ENCODE data around the gene SPATA21. TPM values are rescaled to one million over a fixed set of nuclear protein-coding genes. Genes with fewer than 3 reads are reported as not detected.

The SPATA21 gene
- total RNA-seq, 1 experiment from 2014 or later: not detected

DNA sequence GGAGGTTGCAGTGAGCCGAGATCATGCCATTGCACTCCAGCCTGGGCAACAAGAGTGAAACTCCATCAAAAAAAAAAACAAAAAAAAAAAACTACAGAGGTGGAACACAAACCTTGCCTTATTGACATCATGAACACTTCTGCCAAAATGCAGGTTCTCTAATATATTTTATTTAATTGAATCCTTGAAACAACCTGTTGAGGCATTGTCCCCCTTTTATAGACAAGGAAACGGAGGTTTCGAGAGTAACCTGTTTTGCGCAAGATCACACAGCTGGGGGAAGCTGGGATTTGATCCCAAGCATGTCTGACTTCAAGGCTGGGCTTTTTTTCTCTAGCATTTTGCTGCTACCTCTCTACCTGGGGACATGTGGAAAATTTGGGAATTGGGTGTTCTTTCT, 67.4 kb downstream of the SPATA21 start:
- Histone ChIP-seq H3T11ph (ENCODE audit: low read length) (no peak overlapping the region), H3K4me2 (ENCODE audit: insufficient read depth, insufficient read length, low read length) (no peak overlapping the region), H3K4me1 (ENCODE audit: insufficient read depth, low read length) (no peaks in the 10 kb centered on the region), H2AK5ac (ENCODE audit: insufficient read length, low read length) (no peak overlapping the region), H3K79me1 (ENCODE audit: insufficient read depth, low read depth, low read length, poor library complexity, severe bottlenecking) (peaks cover 9% of the 10 kb centered on the region), H3K27ac (ENCODE audit: insufficient read length, low read depth, low read length) (no peak overlapping the region), H2AFZ (ENCODE audit: low read length) (no peak overlapping the region), H4K91ac (ENCODE audit: insufficient read length, low read depth, low read length) (no peak overlapping the region), H4K20me1 (ENCODE audit: control insufficient read depth, insufficient read depth, insufficient read length) (no peaks in the 10 kb centered on the region), H3K14ac (ENCODE audit: insufficient read depth, low read length) (no peak overlapping the region), H3K23ac (ENCODE audit: insufficient read length, low read depth, low read length) (no peak overlapping the region), H3K56ac (ENCODE audit: insufficient read length, low read depth, low read length) (no peak overlapping the region), H3K23me2 (ENCODE audit: insufficient read length, low read depth, low read length, poor library complexity, severe bottlenecking) (peaks cover 9% of the 10 kb centered on the region), H3K18ac (ENCODE audit: insufficient read length, low read depth, low read length) (no peak overlapping the region), H2BK12ac (ENCODE audit: insufficient read length, low read depth, low read length) (no peak overlapping the region), H3K9me3 (ENCODE audit: control insufficient read depth, low read depth, low read length) (no peaks in the 10 kb centered on the region), H2BK120ac (ENCODE audit: low read depth, low read length, poor library complexity, severe bottlenecking) (no peak overlapping the region), H4K5ac (ENCODE audit: insufficient read length, low read depth, low read length) (no peak overlapping the region), H3K4ac (ENCODE audit: low read depth, low read length) (no peak overlapping the region), H2BK5ac (ENCODE audit: insufficient read length, low read length) (no peak overlapping the region), H3K27me3 (ENCODE audit: insufficient read depth, low read length) (no peaks in the 10 kb centered on the region), H4K8ac (replicated peaks; ENCODE audit: insufficient read length, low read depth, low read length) (no peak overlapping the region), H3K9ac (ENCODE audit: extremely low read depth, insufficient read length, low read length) (no peak overlapping the region), H3K79me2 (ENCODE audit: insufficient read depth, low read length) (peaks cover 47% of the 10 kb centered on the region), H2BK20ac (ENCODE audit: low read depth, low read length, poor library complexity, severe bottlenecking) (no peak overlapping the region), H2BK15ac (ENCODE audit: low read depth, low read length) (no peak overlapping the region)
- Mint-ChIP-seq H3K36me3 (ENCODE audit: insufficient read depth in 1 of 3, low read depth in 3 of 3) (peaks cover 0 to 14% (median 14%) of the 10 kb centered on the region in 3 experiments; a peak in 6 of 7 replicates), H3K27me3 (ENCODE audit: low read depth) (peaks cover 2% of the 10 kb centered on the region; the same call in 1 of the 2 replicates), H3K4me3 (no peak overlapping the region; a peak in 1 of 5 replicates), H3K4me1 (peaks cover 23 to 26% of the 10 kb centered on the region in 2 experiments), H3K27ac (no peak overlapping the region), H3K9me3 (no peaks in the 10 kb centered on the region; a peak in 1 of 5 replicates)
- TF ChIP-seq, protein P1, sequence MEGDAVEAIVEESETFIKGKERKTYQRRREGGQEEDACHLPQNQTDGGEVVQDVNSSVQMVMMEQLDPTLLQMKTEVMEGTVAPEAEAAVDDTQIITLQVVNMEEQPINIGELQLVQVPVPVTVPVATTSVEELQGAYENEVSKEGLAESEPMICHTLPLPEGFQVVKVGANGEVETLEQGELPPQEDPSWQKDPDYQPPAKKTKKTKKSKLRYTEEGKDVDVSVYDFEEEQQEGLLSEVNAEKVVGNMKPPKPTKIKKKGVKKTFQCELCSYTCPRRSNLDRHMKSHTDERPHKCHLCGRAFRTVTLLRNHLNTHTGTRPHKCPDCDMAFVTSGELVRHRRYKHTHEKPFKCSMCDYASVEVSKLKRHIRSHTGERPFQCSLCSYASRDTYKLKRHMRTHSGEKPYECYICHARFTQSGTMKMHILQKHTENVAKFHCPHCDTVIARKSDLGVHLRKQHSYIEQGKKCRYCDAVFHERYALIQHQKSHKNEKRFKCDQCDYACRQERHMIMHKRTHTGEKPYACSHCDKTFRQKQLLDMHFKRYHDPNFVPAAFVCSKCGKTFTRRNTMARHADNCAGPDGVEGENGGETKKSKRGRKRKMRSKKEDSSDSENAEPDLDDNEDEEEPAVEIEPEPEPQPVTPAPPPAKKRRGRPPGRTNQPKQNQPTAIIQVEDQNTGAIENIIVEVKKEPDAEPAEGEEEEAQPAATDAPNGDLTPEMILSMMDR (conservative IDR thresholded peaks at IDR 0.05): no peak
- DNase-seq: no peak
- no CpG with 5 or more reads among the region's 4 CpGs for WGBS (ENCODE audit: extremely low coverage, insufficient read length, low lambda C conversion rate)
